Stimulated activated CD4-positive, alpha-beta T cell treated with anti-CD3 and anti-CD28 coated beads, Interleukin-1b, Interleukin-23, amount 100 ng/mL, for 24 hours (primary cell): ENCODE data around the gene SRP72.

Source experiments
- DNase-seq, 4 experiments: peaks; one replicate each; pipeline ENCODE4 v3.0.0-alpha.2; 2020; ENCODE audit warnings: low read depth in 4 of 4, low spot score in 1 of 4

The SRP72 gene

DNA sequence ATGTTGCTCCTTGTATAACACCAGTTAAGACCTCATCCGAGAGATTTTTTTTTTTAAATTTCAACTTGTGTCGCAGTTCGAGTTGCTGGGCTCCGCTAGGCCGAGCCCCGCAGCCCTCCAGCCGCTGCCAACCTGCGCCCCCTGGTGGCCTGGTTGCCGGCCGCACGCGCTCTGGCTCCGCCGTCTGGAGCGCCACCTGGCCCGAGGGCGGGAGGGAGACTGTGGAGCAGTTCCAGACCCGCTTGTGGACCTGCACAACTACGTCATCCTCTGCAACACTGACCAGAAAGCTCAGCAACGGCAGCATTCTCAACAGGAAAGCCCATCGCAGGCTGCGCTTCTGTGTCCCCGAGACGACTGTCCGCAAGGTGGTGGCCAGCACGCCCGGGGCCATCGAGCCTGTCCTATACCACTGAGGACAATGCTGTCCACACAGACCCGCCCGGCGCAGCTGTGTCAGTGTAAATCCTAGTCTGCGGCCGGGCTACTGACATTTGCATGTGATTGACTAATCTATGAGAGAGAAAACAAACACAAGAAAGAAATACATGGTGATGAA is 77.2 kb downstream of the SRP72 start:
- peak; percentile 77 to 92 (median 78) for DNase-seq

DNA sequence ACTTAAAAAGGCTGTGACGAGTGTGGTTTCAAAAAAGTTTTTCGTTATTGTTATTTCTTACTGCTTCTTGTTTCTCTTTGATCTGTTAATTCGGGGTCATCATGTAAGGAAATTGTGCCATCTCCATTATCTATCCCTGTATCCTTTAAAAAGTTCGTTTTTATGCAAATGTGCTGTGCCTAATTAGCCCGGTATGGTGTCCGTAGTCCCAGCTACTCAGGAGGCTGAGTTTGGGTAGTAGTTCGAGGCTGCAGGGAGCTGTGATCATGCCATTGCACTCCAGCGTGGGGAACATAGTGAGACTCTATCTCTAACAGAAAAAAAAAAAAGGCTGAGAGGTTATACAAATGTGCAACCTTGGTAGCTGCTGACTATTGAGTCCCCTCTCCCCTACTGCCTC is 83.2 kb downstream of the SRP72 start:
- no peak for DNase-seq

DNA sequence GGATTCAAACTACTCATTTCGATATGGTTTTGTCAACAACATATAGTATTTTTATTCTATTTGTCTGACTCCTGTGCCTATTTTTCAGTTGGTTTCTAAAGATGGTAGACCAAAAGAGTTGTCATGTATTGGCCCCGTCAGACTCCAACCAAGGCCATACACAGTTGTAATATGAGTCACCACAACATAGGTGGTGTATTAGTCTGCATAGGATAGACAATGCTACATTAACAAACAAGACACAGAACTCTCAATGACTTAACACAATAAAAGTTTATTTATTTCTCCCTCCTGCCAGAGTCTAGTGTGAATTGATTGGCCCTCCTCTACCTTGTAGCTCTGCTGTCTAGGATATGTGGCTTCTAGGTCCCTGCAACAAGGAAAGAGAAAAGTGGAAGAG is 84.1 kb downstream of the SRP72 start:
- no peak for DNase-seq

DNA sequence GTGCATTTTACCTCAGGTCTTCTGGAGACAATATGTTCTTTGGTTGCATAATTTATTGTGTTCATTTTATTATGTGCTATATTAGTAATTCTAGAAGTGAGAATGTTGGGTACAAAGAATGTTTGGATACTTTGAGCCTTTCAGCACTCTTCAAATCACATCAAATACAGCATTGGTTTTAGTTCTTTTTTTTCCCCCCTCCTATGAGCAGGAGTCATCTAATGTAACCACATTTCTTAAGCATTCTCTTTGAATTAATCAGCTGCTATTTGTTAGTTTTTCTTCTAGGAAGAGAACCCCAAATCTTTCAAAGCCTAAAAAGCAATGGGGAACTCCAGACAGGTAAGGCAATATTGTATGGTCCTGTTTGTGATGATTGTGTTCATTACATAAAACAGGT is 84.9 kb downstream of the SRP72 start:
- no peak for DNase-seq
